ENCODE data around the gene NMU. TPM values are rescaled to one million over a fixed set of nuclear protein-coding genes. Genes with fewer than 3 reads are reported as not detected.
"Not testable (repeated sequence)": the region's sequence is repeated elsewhere in the genome, so short reads cannot be mapped to it uniquely, and the experiment has no call there.

NMU gene
- polyA plus RNA-seq: 1.3 TPM
- long read RNA-seq, donor 1: 0 reads
- long read RNA-seq, donor 2: 0 reads
- long read RNA-seq, donor 3: 0 reads
- long read RNA-seq, donor 4: 0 reads
- long read RNA-seq, donor 5: 0 reads
- long read RNA-seq, donor 6: 0 reads
- long read RNA-seq, donor 7: 0 reads
- long read RNA-seq, donor 8, partial matches to known transcripts: 0 of 1 reads
- long read RNA-seq, donor 8, other reads (novel, unspliced or antisense): 0 of 1 reads
- long read RNA-seq, donor 9, partial matches to known transcripts: 0 of 1 reads
- long read RNA-seq, donor 9, other reads (novel, unspliced or antisense): 0 of 1 reads
- long read RNA-seq, donor 10: 0 reads
- long read RNA-seq, donor 11: 0 reads

DNA sequence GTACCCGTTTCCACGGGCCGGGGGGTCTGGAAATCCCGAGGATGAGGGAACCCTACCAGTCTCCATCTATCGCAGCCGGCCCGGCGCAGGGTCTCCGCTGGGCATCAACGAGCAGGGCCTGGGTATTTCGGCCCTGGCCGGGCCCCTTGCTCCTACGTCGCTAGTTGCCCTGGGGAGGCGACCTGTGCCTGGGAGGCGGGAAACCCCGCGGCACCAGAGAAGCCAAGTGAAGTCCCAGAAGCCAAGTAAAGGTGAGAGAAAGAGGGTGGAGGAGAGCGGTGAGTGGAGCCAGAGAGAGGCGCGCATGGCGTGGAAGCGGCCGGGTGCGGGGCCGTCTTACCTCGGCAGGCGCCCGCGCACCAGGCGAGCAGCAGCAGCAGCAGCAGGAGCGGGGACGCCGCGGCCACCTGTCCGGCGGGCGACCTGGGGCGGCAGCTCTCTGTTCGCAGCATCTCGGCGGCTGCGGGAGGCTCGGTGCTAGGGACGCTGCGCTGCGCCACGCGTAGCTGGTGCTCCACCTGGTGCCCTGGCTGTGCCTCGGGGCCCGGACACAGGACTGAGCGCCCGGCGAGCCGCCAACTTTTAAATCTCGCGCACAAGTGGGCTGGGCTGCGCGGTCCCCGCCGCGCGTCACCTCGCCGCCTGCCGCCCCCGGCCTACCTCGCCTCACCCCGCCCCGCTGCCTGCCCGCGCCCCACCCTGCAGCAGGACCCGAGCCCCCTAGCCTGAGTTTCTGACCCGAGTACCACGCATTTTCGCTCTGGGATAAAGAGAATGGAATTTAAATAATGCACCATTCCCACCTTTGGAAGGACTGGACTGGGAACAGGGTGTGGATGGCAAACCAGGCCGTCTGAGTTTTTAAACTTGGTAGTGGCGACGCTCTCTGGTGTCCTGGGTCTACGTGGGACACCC, at the start of gene NMU:
Gene NMU, minus strand, starts transcription at position 558 of the 915 bp plus-strand sequence. Its CDS starts 106 bp downstream, at position 452.
- Histone ChIP-seq H3K4me1 (ENCODE audit: control insufficient read depth, insufficient read depth, low read length) (peaks cover 13% of the 10 kb centered on the region), H3K9me3 (ENCODE audit: control insufficient read depth, low read depth, low read length) (no peaks in the 10 kb centered on the region), H3K27ac (ENCODE audit: low read length) (no peak within 1 kb of the TSS), H3K4me3 (ENCODE audit: low read length) (peak within 1 kb of the TSS; percentile 3), H3K36me3 (ENCODE audit: control insufficient read depth, insufficient read depth, low read length) (no peaks in the 10 kb centered on the region), H3K27me3 (ENCODE audit: control insufficient read depth, insufficient read depth, low read length) (peaks cover 38% of the 10 kb centered on the region)
- WGBS (ENCODE audit: insufficient coverage, low lambda C conversion rate): no CpG with 5 or more reads among the region's 80 CpGs
- peak; percentile 15 to 53 for DNase-seq

DNA sequence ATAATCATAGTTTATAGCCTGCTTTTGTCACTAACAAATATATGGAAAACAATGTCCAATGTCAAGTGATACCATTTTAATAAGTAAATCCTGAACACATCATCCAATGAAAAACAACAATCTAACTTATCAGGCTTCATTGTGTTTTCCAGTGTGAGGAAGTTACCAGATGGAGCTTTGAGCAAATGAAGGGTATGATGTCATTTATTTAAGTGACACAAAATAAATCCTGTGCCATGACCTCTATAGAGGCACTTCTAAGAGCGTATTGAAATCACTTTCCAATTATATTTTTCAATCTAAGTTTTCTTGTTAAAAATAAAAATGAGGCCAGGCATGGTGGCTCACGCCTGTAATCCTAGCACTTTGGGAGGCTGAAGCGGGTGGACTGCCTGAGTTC, 48.2 kb upstream of the NMU start:
- no peaks in the 10 kb centered on the region for H3K27me3 ChIP-seq (ENCODE audit: control insufficient read depth, insufficient read depth, low read length)
- no CpG with 5 or more reads among the region's 3 CpGs for WGBS (ENCODE audit: insufficient coverage, low lambda C conversion rate)
- no peak for DNase-seq
- no peaks in the 10 kb centered on the region for H3K9me3 ChIP-seq (ENCODE audit: control insufficient read depth, low read depth, low read length)
- H3K36me3 ChIP-seq (ENCODE audit: control insufficient read depth, insufficient read depth, low read length): no peaks in the 10 kb centered on the region
- H3K4me3 ChIP-seq (ENCODE audit: low read length): no peak overlapping the region
- H3K27ac ChIP-seq (ENCODE audit: low read length): no peak overlapping the region
- no peaks in the 10 kb centered on the region for H3K4me1 ChIP-seq (ENCODE audit: control insufficient read depth, insufficient read depth, low read length)

DNA sequence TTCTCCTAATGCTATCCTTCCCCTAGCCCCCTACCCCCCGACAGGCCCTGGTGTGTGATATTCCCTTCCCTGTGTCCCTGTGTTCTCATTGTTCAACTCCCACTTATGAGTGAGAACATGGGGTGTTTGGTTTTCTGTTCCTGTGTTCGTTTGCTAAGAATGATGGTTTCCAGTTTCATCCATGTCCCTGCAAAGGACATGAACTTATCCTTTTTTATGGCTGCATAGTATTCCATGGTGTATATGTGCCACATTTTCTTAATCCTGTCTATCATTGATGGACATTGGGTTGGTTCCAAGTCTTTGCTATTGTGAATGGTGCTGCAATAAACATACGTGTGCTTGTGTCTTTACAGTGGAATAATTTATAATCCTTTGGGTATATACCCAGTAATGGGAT, 46.7 kb upstream of the NMU start:
- H3K27ac ChIP-seq (ENCODE audit: low read length); H3K27me3 ChIP-seq (ENCODE audit: control insufficient read depth, insufficient read depth, low read length); H3K4me1 ChIP-seq (ENCODE audit: control insufficient read depth, insufficient read depth, low read length); H3K9me3 ChIP-seq (ENCODE audit: control insufficient read depth, low read depth, low read length); H3K36me3 ChIP-seq (ENCODE audit: control insufficient read depth, insufficient read depth, low read length); H3K4me3 ChIP-seq (ENCODE audit: low read length); DNase-seq: not testable (repeated sequence)
- no CpG with 5 or more reads among the region's 3 CpGs for WGBS (ENCODE audit: insufficient coverage, low lambda C conversion rate)

DNA sequence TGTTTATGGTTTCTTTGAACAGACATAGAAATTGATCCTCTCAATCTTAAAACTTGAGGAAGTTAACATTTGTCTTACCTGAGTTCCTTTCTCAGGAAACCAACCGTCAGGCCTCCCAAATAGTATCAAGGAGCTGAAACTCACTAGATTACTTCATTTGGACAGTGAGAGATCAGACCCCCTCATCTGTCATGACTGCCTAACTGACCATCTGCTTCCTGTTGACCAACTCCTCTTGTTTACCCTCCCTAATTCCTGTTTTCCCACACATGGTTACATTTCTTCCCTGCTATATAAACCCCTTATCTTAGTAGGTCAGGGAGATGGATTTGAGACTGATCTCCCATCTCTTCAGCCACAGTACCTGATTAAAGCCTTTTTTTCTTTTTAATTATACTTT, 46.2 kb upstream of the NMU start:
- H3K36me3 ChIP-seq (ENCODE audit: control insufficient read depth, insufficient read depth, low read length): no peaks in the 10 kb centered on the region
- H3K4me1 ChIP-seq (ENCODE audit: control insufficient read depth, insufficient read depth, low read length): no peaks in the 10 kb centered on the region
- no peak overlapping the region for H3K27ac ChIP-seq (ENCODE audit: low read length)
- no peaks in the 10 kb centered on the region for H3K9me3 ChIP-seq (ENCODE audit: control insufficient read depth, low read depth, low read length)
- H3K27me3 ChIP-seq (ENCODE audit: control insufficient read depth, insufficient read depth, low read length): no peaks in the 10 kb centered on the region
- H3K4me3 ChIP-seq (ENCODE audit: low read length): no peak overlapping the region
- WGBS (ENCODE audit: insufficient coverage, low lambda C conversion rate): no CpG with 5 or more reads among the region's 1 CpG
- DNase-seq: no peak

DNA sequence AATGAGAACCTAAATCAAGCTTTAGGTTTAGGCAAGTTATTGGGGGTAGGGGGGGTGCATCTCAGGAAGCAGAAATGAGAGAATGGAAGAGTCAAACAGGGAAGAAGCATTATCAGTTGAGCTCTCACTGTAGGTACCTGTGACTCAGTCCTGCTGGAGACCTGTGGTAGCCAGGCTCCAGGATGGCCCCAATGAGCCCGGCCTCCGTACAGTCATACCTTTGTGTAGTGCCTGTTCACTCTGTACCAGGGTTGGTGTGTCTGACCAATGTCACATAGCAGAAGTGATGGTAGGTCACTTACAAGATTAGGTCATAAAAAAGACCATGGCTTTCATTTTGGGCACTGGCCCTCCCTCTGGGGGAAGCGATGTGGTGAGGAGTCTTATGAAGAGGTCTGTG, 45.3 kb upstream of the NMU start:
- Histone ChIP-seq H3K36me3 (ENCODE audit: control insufficient read depth, insufficient read depth, low read length) (no peaks in the 10 kb centered on the region), H3K27ac (ENCODE audit: low read length) (no peak overlapping the region), H3K4me1 (ENCODE audit: control insufficient read depth, insufficient read depth, low read length) (no peaks in the 10 kb centered on the region), H3K9me3 (ENCODE audit: control insufficient read depth, low read depth, low read length) (no peaks in the 10 kb centered on the region), H3K27me3 (ENCODE audit: control insufficient read depth, insufficient read depth, low read length) (no peaks in the 10 kb centered on the region), H3K4me3 (ENCODE audit: low read length) (no peak overlapping the region)
- no CpG with 5 or more reads among the region's 3 CpGs for WGBS (ENCODE audit: insufficient coverage, low lambda C conversion rate)
- no peak for DNase-seq

- H3K27me3 ChIP-seq (ENCODE audit: control insufficient read depth, insufficient read depth, low read length): no peaks in the 10 kb centered on the region
- no peaks in the 10 kb centered on the region for H3K9me3 ChIP-seq (ENCODE audit: control insufficient read depth, low read depth, low read length)
- H3K4me3 ChIP-seq (ENCODE audit: low read length): no peak overlapping the region
- no CpG with 5 or more reads among the region's 4 CpGs for whole genome bisulfite sequencing (ENCODE audit: insufficient coverage, low lambda C conversion rate)
- peaks cover 5% of the 10 kb centered on the region for H3K4me1 ChIP-seq (ENCODE audit: control insufficient read depth, insufficient read depth, low read length)
- peak in 1 of 2 donors; percentile 58 for DNase-seq
- no peak overlapping the region for H3K27ac ChIP-seq (ENCODE audit: low read length)
- no peaks in the 10 kb centered on the region for H3K36me3 ChIP-seq (ENCODE audit: control insufficient read depth, insufficient read depth, low read length)
These were observed 39.2 kb upstream of the NMU start for GRCh38 chr4:55675196-55675793.

- Histone ChIP-seq H3K27ac (ENCODE audit: low read length) (no peak overlapping the region), H3K4me3 (ENCODE audit: low read length) (no peak overlapping the region), H3K4me1 (ENCODE audit: control insufficient read depth, insufficient read depth, low read length) (peaks cover 5% of the 10 kb centered on the region), H3K27me3 (ENCODE audit: control insufficient read depth, insufficient read depth, low read length) (no peaks in the 10 kb centered on the region), H3K36me3 (ENCODE audit: control insufficient read depth, insufficient read depth, low read length) (no peaks in the 10 kb centered on the region), H3K9me3 (ENCODE audit: control insufficient read depth, low read depth, low read length) (no peaks in the 10 kb centered on the region)
- DNase-seq: no peak
- no CpG with 5 or more reads among the region's 1 CpG for WGBS (ENCODE audit: insufficient coverage, low lambda C conversion rate)
These were observed 37.3 kb upstream of the NMU start for GRCh38 chr4:55673424-55673823.

GRCh38 chr4:55671667-55672066, 35.6 kb upstream of the NMU start:
- no peak for DNase-seq
- Histone ChIP-seq H3K4me3 (ENCODE audit: low read length) (no peak overlapping the region), H3K27ac (ENCODE audit: low read length) (no peak overlapping the region), H3K36me3 (ENCODE audit: control insufficient read depth, insufficient read depth, low read length) (no peaks in the 10 kb centered on the region), H3K9me3 (ENCODE audit: control insufficient read depth, low read depth, low read length) (no peaks in the 10 kb centered on the region), H3K27me3 (ENCODE audit: control insufficient read depth, insufficient read depth, low read length) (no peaks in the 10 kb centered on the region), H3K4me1 (ENCODE audit: control insufficient read depth, insufficient read depth, low read length) (peaks cover 5% of the 10 kb centered on the region)

- Histone ChIP-seq H3K4me1 (ENCODE audit: control insufficient read depth, insufficient read depth, low read length) (peaks cover 5% of the 10 kb centered on the region), H3K9me3 (ENCODE audit: control insufficient read depth, low read depth, low read length) (no peaks in the 10 kb centered on the region), H3K36me3 (ENCODE audit: control insufficient read depth, insufficient read depth, low read length) (no peaks in the 10 kb centered on the region), H3K4me3 (ENCODE audit: low read length) (no peak overlapping the region), H3K27ac (ENCODE audit: low read length) (no peak overlapping the region), H3K27me3 (ENCODE audit: control insufficient read depth, insufficient read depth, low read length) (no peaks in the 10 kb centered on the region)
- DNase-seq: no peak
- 100% methylated on average over 1 of the region's 2 CpGs for WGBS (ENCODE audit: insufficient coverage, low lambda C conversion rate)
These were observed 34.6 kb upstream of the NMU start for GRCh38 chr4:55670695-55671094.

DNA sequence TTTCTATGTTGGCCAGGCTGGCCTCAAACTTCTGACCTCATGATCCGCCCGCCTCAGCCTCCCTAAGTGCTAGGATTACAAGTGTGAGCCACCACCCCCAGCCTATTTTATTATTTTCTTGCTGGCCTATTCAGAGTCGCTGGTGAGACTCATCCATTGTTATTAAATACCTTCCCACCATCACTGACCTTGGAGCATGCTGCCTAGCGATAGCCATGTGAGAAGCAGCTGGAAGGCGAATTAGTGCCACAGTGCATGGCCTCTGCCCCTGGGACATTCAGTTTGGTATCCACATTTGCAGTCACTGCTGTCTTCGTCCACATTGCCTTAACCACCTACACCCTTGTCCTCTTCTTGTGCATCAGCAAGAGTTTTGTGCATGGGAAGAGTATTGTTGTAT, 32.4 kb upstream of the NMU start:
- WGBS (ENCODE audit: insufficient coverage, low lambda C conversion rate): no CpG with 5 or more reads among the region's 6 CpGs

More for the DNA sequence above, 32.4 kb upstream of the NMU start:
- Histone ChIP-seq H3K9me3 (ENCODE audit: control insufficient read depth, low read depth, low read length) (no peaks in the 10 kb centered on the region), H3K4me1 (ENCODE audit: control insufficient read depth, insufficient read depth, low read length) (no peaks in the 10 kb centered on the region), H3K4me3 (ENCODE audit: low read length) (no peak overlapping the region), H3K27me3 (ENCODE audit: control insufficient read depth, insufficient read depth, low read length) (no peaks in the 10 kb centered on the region), H3K36me3 (ENCODE audit: control insufficient read depth, insufficient read depth, low read length) (no peaks in the 10 kb centered on the region), H3K27ac (ENCODE audit: low read length) (no peak overlapping the region)
- DNase-seq: no peak

Data from large intestine (tissue), 12 donors.